HG03439 (cell line): ENCODE data around the gene ITPRID1.

Source experiments
- ATAC-seq: cut with Tn5 transposase; IDR thresholded peaks from one replicate; pipeline ENCODE4 v1.9.1; 2021; ENCODE audit warnings: mild to moderate bottlenecking, moderate library complexity; ENCODE audit not compliant: unreplicated experiment

The ITPRID1 gene

GRCh38 chr7:31692451-31692850, 178.6 kb downstream of the ITPRID1 start:
- no peak for ATAC-seq

GRCh38 chr7:31692871-31693270, 179.0 kb downstream of the ITPRID1 start:
- no peak for ATAC-seq

- no peak for ATAC-seq
Observed at GRCh38 chr7:31695859-31696614, 182.1 kb downstream of the ITPRID1 start.

GRCh38 chr7:31699050-31699449, 185.2 kb downstream of the ITPRID1 start:
- no peak for ATAC-seq

GRCh38 chr7:31702354-31702753, 188.5 kb downstream of the ITPRID1 start:
- ATAC-seq: peak; percentile 49

- ATAC-seq: no peak
Observed at GRCh38 chr7:31705377-31705776, 191.5 kb downstream of the ITPRID1 start.

- peak; percentile 46 for ATAC-seq
Observed at GRCh38 chr7:31707089-31707488, 193.2 kb downstream of the ITPRID1 start.
